Lower leg skin (tissue), 4 donors: ENCODE measurements around the gene RPUSD1. TPM values are rescaled to one million over a fixed set of nuclear protein-coding genes. Genes with fewer than 3 reads are reported as not detected.

Experiments used
- DNase-seq, 2 donors: peaks; one replicate each; pipeline ENCODE4 v3.0.0-alpha.2; 2019; ENCODE audit warnings: low spot score in 2 of 2
- H3K4me3 ChIP-seq: fragments of 200-600 bp; sonication (generic); 2 replicates; pipeline ENCODE4 v1.5.1; 2017; ENCODE audit warnings: mild to moderate bottlenecking, low read depth; ENCODE audit not compliant: poor library complexity, severe bottlenecking
- CTCF ChIP-seq, 3 donors: fragments of 450-650 bp; IDR thresholded peaks; one replicate each; pipeline ENCODE4 v1.5.1; 2016; ENCODE audit warnings: antibody characterized with exemption in 3 of 3, mild to moderate bottlenecking in 3 of 3, moderate library complexity in 2 of 3
- POLR2A ChIP-seq, 2 donors: fragments of 450-650 bp; IDR thresholded peaks; one replicate each; pipeline ENCODE4 v1.6.1; 2016 to 2017; ENCODE audit warnings: antibody characterized with exemption in 2 of 2, mild to moderate bottlenecking in 1 of 2, moderate library complexity in 1 of 2
- WGBS, 2 donors: methylation state at CpG; one replicate each; pipeline ENCODE4 v1.1.5; 2018; 5-methylcytosine and 5-hydroxymethylcytosine counted together
- intact Hi-C: fragments of 100-400 bp; cut with DNase I; formaldehyde crosslinking; loops from one replicate; pipeline ENCODE4 v1.15.0; 2023; ENCODE audit warnings: low total_unique reads
- total RNA-seq, 4 donors: library from RNA; depleted of rRNA; stranded (reverse); fragments of >200 nt; gene quantifications; one replicate each; pipeline ENCODE4 v1.1.0, GENCODE V29; 2016

The RPUSD1 gene
- total RNA-seq, 4 donors from 2014 or later = 20.2 to 27.9 (median 25.5) TPM

- no peak overlapping the region for H3K4me3 ChIP-seq
- TF ChIP-seq POLR2A (IDR thresholded peaks at IDR 0.05) (no peak), CTCF (IDR thresholded peaks at IDR 0.05) (no peak)
- no peak for DNase-seq
- WGBS, 2 donors = 95 to 96% methylated on average over 18 to 23 of the region's 23 CpGs
- intact Hi-C loops = no loop called here
These were observed 3.0 kb upstream of the RPUSD1 start for GRCh38 chr16:791131-791530.

GRCh38 chr16:790086-790485, 1.9 kb upstream of the RPUSD1 start:
- no peak for DNase-seq
- no peak for TF ChIP-seq CTCF (IDR thresholded peaks at IDR 0.05)
- no peak for TF ChIP-seq POLR2A (IDR thresholded peaks at IDR 0.05)
- intact Hi-C loops = no loop called here
- no peak overlapping the region for H3K4me3 ChIP-seq
- WGBS, 2 donors = 91% methylated on average over 12 to 17 of the region's 17 CpGs

- DNase-seq = no peak
- no peak overlapping the region for H3K4me3 ChIP-seq
- no peak for TF ChIP-seq CTCF (IDR thresholded peaks at IDR 0.05)
- intact Hi-C loops = no loop called here
- WGBS, 2 donors = 74 to 76% methylated on average over 17 to 28 of the region's 33 CpGs
These were observed 1.1 kb upstream of the RPUSD1 start for GRCh38 chr16:789191-789850.

GRCh38 chr16:788399-789126, 382 bp upstream of the RPUSD1 start, which contains the start of gene CHTF18:
TSS of gene CHTF18 (plus strand) at chr16:788620. CDS start at chr16:788685, 65 bp downstream.
- peak; percentile 84 to 98 for DNase-seq
- intact Hi-C loops = no loop called here
- TF ChIP-seq CTCF (IDR thresholded peaks at IDR 0.05) (no peak), POLR2A (IDR thresholded peaks at IDR 0.05) (no peak)
- 0% methylated on average over 5 to 30 of the region's 97 CpGs for WGBS, 2 donors
- H3K4me3 ChIP-seq = peak within 1 kb of the TSS; percentile 91

- no peak for TF ChIP-seq CTCF (IDR thresholded peaks at IDR 0.05)
- TF ChIP-seq POLR2A (IDR thresholded peaks at IDR 0.05) = no peak
These were observed 737 bp downstream of the RPUSD1 start for GRCh38 chr16:787321-787966.

More at GRCh38 chr16:787321-787966, 737 bp downstream of the RPUSD1 start:
- peak overlapping the region; percentile 91 for H3K4me3 ChIP-seq
- 45 to 51% methylated on average over 31 to 32 of the region's 47 CpGs for WGBS, 2 donors
- no peak for DNase-seq
- intact Hi-C loops = no loop called here
